ENCODE data around the gene TLE3.

The TLE3 gene

DNA sequence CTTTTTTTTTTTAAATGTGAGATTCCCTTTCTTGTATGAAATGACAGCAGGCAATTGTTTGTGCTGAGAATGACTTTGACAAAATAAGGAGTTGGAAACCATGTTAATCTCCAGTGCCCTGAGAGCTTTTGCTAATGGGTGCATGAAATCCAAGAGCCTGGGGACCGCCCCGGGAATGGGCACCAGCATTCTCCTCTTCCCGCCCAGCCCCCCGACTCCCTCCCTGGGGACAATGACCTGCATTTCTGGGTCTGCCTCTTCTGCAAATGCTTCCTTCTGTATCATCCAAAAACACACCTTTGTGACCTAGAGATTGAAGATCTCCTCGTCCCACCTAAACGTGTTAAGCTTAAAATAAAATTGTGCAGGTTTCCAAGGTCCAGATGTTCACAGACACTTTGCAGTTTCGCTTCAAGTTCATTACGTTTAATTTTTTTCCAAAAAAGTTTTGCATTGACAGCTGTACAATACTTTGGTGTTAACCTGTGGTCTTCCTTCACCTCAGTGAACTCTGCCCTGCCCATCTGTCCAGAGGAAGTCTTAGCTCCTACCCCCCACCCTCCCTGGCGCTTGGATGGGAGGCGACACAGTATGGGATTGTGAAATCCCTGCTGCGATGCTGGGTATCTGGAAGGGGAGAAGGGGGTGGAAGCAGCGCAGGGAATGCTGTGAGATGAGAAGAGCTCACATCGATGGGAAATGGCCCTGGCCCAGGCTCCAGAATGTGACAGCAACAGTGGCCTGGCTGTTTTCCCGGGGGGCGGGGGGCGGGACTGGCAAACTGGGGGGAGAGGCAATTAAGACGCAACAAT is 50.1 kb downstream of the TLE3 start:
- no peak for DNase-seq (ENCODE audit: low spot score)

DNA sequence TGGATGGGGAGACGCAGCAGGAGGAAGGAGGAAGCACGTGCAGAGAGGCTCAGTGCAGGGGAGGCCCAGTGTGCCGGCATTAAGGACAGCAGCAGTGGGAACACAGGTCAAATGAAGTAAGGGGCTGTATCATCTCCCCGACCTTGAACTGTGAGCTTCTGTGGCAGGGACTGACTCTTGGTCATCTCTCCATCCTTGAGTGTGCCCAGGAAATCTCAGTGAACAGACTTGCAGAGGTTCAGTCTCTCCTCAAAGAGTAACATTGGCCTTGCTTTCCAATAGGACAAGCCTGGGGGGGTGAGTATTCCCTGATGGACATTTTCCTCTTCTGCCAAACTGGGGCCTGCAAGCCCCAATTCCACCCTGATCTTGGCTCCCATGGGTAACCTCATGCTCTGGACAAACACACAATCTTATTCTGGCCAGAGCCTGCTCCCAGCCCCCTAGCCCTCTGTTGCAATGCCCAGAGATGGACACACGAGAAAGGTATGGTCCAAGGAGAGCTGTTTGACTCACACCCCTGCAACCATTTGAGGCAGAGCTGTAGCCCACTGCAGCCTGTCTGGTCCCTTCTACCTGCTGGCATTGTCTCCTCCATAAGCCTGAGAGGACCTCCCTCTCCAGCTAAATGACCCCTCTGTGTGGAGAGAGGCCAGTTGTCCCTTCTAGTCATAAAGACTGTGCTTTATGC is 50.9 kb downstream of the TLE3 start:
- no peak for DNase-seq (ENCODE audit: low spot score)

DNA sequence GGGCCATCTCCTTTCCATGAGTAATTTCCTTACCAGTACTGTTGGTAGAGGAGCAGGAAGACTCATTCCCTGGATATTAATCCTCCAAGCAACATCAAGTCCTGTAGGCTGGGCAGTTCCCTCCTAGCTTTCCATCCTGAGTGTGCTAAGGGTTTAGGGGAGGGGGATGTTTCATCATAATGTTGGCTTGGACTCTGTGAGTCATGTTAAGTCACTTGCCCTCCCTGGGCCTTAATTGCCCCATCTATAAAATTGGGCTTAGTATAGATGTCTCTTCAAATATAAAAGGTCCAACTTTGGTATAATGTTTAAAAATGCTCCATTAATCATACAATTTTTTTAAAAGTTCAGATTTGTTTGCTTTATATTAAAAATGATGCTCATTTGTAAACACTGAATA is 52.7 kb downstream of the TLE3 start:
- no peak for DNase-seq (ENCODE audit: low spot score)

DNA sequence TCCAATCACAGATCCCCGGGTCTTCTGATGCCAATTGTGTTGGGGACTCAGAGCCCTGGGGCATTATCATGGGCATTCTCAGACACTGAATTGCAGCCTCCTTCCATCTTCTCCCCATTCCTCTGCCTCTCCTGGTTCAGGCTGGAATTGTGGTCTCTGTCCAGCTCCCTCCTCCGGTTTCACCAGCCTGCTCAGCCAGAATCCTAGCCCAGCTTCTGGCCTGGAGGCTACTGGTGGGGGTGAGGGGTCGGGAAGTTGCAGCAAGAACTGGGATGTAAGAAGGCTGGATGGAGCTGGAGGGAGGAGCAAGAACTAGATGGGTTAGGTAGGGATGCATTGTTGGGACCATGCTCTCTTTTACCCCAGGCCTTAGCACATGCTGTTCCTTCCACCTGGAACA is 53.5 kb downstream of the TLE3 start:
- DNase-seq (ENCODE audit: low spot score): no peak

DNA sequence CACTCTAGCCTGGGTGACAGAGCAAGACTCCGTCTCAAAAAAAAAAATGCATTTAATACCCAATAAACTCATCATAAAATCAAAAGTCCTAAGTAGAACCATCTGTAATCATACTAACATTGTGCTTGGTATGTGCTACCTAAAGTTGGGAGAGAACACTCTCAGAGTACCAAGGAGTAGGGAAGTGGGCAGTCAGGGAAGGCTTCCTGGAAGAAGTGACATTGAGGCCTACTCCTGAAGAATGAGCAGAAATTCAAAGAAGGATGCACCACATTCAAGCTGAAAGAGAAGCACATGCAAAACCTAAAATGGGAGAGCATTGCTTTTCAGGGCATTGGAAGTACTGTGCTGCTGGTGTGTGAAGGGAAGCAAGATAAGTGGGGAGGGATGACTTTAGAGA is 54.1 kb downstream of the TLE3 start:
- no peak for DNase-seq (ENCODE audit: low spot score)

DNA sequence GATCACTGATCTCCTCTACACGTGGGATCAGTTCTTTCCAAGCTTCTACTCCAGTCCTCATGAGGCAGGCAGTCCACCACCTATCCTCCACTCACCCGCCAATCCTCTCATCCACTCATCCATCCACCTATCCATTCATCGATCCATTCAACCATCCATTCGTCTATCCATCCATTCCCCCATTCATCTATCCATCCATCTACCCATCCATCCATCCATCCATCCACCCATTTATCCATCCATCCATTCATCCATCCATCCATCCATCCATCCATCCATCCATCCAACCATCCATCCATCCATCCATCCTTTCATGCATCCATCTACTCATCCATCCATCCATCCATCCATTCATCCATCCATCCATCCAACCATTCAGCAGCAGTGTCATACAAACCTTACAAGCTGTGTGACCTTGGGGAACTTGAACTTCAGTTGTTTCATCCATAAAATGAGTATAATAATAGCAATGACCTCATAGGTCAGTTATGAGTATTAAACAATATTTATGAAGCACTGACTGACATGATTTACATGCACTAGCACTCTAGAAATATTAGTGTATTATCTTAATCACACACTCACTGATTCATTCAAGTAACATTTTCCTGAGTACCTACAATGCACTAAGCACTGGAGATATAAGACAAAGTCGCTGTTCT is 55.0 kb downstream of the TLE3 start:
- no peak for DNase-seq (ENCODE audit: low spot score)

DNA sequence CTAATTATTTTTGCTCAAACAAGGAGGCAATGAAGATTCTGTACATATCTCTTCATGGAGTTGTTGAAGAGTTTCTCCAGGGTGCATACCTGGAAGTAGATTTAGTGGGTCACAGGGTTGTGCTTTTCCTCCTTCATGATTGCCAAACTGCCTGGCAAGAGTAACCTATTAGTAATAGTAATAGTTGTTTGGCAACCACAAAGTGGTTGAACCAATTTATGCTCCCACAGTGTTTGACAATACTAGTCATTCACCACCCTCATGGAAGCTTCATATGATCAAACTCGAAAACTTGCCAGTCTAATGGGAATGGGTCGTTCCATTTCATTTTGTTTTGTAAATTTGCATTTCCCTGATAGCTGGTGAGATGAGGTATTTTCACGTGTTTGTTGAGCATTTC is 57.8 kb downstream of the TLE3 start:
- no peak for DNase-seq (ENCODE audit: low spot score)

DNA sequence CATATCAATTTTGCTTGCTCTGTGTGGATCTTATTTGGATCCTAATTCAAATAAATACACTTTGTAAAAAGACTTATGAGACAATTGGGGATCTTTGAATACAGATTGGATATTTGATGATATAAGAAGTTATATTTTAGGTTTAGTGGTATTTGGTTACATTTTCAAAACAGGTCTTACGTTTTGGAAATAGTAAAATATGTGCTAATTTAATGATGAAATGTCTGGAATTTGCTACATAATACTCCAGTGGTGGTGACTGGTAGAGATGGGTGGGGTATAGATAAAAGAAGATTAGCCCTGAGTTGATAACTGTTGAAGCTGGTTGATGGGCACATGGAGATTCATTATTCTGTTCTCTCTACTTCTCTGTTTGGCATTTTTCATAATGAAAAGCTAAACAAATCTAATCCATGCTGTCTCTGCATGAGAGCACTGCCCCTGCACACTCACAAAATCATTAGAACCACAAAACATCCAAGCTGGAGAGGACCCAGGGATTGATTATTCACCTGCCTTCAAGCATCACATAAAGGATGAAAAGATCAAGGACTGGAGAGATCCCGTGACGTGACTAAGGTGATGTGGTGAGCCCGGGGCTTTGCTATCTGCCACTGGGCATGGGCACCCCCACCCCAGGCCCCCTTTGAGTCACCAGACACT is 58.9 kb downstream of the TLE3 start:
- DNase-seq (ENCODE audit: low spot score): no peak

DNA sequence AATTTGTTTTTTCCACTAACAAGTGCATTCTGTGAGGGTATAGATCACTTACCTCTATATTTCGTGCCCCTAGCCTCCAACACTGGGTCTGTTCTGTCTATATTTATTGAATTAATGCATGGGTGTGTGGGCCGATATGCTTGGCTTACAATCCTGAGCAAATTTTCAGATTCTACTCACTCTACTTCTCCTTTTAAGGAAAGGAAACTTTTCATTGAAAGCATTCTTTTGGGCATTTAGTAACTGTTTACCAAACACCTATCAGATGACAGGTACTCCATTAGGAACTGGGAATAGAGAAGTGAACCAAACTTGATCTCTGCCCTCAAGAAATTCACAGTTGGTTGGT is 60.5 kb downstream of the TLE3 start:
- DNase-seq (ENCODE audit: low spot score): no peak

DNA sequence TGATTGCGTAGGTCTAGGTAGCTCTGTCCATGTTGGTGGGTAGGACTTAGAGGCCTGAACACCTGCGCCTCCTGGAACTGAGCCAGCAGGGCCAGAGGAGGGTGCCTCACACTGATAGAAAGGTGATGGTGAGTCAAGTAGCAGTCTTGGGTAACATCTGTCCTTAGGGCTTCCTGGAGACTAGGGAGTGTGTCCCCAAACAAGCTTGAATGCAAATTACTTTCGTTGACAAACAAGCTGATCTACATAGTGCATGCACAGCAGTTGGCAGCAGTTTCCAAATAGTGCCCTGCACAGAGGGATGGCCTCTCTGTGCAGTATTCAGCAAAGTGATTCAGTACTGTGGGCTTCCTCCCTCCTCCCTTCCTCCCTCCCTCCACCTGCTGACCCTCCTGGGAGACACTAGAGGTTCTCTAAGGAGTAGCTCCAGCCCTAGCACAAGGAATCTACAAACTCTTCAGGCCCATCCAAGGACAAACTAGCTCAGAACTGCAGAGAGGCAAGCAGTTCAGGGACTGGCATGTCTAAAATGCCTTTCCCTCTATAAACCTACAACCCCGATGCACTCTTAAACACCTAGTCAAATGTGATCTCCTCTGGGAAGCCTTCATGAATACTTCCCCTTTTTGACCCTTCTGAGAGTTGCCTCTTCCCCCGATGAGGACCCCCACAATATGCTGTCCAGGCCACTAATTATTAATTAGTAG is 61.0 kb downstream of the TLE3 start:
- DNase-seq (ENCODE audit: low spot score): no peak

DNA sequence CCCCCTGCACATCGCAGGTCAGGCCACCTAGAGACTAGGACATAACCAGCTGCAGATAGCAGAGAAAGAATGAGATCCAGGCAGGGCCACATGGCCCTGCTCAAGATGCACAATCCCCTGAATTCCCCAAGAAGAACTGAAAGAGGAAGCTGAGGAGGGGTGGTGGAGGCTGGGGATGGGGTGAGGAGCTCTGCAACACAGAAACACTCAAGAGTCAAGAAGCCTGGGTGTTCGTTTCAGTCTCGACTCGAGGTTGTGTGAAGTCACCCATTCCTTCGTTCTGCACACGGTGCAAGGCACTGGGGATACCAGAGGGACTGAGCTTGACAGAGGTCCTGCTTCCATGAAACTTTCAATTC is 62.0 kb downstream of the TLE3 start:
- no peak for DNase-seq (ENCODE audit: low spot score)

DNA sequence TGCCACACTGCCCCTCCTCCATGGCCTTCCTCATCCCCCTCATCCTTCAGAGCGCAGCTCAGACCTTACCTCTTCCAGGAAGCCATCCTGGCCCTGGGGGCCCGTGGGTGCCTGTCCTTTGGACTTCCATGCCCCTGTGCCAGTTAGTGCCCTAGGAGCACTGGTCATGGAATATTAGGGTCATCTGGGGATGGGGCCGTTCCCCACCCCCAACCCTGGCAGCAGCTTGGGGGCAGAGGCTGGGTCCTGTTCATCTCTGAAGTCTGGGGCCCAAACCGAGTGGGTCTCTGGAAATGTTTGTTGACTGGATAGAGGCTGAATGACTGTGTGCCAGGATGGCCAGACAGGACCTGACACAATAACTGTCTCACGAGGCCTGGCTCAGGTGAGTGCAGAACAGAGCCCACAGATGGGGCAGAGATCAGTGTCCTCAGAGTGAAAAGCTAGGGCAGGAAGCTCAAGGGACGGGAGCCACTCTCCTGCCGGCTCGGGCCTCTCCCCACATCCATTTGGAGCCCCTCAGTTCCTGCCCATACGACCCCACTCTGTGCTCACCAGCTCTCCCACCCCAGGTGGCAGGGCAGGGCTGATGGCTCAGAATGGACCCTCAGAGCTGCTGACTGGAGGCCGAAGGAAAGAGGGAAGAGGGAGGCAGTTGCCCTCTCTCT is 62.5 kb downstream of the TLE3 start:
- DNase-seq (ENCODE audit: low spot score): no peak

DNA sequence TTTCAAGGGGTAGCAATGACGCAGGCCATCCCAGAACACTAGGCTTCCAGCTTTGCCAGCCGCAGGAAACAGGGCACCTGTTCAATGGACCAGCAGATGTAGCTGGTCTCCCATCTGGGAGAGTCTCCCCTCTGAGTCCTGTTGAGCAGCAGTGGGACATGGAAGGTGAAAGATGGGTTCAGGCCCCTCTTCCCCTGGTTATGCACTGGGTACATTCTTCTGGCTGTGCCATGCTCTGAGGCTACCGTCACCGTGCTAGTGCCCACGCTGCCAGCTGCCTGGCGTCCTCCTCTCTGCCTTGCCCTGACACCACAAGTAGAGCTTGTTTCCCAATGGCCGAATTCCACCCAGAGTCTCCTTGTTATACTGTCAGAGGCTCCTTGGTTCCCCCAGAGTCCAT is 63.1 kb downstream of the TLE3 start:
- no peak for DNase-seq (ENCODE audit: low spot score)

DNA sequence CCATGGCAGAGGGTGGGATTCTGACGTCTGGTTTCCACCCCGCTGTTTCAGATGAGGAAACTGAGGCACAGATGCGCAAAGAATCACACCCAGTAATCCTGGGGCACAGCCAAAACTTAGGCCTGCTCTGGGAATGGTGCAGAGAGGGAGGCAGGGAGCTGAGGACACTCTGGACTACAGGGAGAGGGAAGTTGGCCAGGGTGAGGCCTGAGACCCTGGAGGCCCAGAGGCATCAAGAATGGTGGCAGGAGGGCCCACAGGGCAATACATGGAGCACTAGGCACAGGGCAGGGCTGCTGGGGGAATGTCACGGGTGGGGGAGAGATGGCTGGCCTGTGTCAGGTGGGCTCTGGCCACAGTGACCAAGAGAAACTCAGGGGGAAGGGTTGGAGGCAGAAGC is 63.6 kb downstream of the TLE3 start:
- no peak for DNase-seq (ENCODE audit: low spot score)

DNA sequence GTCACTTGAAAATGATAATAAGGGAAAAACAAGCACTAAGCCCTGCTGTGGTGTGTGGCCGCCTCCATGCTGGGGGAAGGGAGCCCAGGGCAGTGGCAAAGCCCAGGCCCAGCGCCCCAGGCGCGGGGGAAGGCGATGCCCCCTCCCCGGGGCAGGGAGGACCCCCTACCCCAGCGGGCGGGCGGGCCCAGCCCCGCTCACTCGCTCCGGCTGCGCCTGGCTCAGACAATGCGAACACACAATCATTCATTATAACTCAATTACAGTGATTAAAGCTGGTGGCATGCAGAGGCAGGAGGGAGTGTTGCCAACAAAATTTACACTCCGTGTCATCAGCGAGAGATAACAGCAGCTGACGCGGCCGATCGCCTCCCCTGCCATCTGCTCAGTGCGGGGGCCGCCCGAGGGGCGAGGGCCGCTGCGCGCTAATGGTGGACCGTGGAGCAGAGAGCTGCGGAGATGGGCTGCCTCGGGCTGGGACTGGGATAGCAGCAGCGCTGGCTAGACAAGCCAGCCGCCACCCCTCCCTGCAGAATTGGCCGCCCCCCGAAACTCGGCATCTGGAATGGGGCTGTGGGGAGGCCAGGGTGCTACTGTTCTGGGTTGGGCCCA is 64.1 kb downstream of the TLE3 start:
- no peak for DNase-seq (ENCODE audit: low spot score)

DNA sequence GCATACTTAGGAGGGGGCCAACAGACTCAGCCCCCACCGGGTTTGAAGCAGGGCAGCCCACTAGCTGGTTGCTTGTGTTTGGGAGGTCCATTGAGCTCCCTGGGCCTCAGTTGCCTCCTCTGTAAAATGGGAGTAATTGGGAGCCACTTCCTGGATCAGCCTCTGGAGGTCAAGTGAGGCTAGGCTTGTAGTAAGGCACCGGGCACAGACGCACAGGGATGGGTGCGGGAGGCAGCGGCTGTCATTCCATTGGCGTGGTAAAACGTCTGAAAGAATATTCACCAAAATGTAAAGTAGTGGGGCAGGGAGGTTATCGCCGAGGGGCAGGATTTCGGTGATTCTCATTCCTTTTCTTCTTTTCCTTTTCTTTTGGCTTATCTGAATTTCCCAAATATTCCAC is 64.6 kb downstream of the TLE3 start:
- DNase-seq (ENCODE audit: low spot score): no peak

DNA sequence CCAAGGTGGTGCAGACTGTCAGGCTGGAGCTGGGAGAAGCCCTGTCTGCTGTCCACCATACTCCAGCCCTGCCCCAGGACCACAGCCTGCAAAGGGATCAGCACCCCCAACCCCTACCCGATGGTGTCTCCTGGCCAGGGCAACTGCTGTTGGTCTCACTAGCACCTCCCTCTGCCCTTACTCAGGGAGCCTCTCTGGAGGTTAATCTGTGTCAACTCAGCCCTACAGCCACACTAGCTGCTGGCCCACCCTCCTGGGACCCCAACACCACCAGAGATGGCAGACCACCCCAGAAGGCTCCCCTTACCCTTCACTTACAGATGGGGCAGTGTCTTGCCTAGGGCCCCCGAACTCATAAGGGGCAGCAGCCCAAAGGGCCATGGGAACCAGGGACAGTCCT is 65.2 kb downstream of the TLE3 start:
- no peak for DNase-seq (ENCODE audit: low spot score)

DNA sequence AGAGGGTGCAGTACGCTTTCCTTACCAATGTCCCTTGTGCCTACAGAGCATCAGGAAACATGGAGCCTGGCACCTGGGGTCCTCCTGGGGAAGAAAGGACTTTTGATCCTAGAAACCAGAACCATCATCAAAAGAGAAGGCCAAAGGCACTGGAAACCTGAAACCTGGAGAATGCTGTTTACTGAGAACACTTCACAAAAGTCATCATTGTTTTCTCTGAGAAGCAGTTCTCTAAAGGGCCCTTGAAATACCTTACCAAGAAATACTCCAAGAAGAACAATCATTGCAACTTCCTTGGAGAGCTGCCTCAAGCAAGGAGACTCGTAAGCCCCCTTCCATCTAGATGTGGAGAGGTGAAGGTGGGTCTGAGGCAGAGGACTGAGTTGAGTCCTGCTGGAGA is 66.0 kb downstream of the TLE3 start:
- no peak for DNase-seq (ENCODE audit: low spot score)

DNA sequence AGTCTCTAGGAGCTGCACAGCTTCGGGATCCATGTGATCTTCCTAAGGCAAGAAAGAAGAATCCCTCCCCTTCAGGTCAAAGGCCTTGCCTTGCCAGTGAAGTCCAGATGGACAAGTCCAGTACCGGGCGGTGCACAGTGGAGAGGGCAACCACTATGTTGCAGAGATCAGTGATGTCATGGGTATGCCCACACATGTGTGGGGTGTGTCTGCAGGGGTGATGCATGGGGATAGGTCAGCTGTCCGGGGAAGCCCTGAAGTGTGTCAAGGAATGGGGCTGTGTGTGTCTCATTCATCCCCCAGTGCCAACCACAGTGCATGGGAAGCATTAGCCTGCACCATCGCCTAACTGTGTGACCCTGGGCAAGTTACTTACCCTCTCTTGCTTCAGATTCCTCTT is 66.5 kb downstream of the TLE3 start:
- no peak for DNase-seq (ENCODE audit: low spot score)

DNA sequence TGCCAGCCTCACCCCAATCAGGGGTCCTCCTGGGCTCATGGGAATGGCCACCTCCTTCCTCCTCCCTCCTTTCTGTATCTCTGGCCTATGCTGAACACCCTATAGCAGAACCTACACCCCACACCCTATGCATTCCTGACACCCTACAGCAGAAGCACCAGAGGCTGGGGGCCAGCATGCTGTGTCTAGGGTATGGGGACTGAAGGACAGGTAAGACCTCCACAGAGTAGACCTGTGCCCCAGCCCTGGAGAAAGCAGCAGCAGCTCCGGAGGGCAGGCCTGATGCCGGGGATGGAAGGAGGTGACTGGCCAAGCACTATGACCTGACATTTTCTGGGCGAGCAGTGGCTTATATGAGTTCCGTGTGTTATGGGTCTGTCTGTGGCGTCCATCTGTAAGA is 66.9 kb downstream of the TLE3 start:
- DNase-seq (ENCODE audit: low spot score): no peak

DNA sequence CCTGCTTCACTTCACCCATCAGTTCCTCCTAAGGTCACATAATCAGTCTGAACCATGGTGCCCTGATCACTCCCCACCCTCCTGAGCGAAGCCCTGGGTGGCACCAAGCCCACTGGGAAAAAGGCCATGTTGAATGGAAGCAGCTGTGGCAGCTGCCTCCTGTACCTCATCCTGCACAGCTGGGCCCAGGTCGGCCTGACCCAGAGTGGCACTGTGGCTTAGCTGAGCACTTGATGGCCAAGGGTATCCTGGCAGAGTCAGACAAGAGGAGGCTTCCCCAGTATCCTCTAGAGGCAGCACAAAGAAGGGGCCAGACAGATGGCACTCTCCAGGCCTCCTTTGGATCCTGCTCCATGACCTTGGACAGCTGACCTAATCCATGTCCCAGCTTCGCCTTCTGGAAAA is 68.4 kb downstream of the TLE3 start:
- DNase-seq (ENCODE audit: low spot score): no peak
